HG03280 (cell line): Measurements from ENCODE around the gene ALOXE3.
"Not testable (repeated sequence)": the region's sequence is repeated elsewhere in the genome, so short reads cannot be mapped to it uniquely, and the experiment has no call there.

Experiments used
- ATAC-seq: cut with Tn5 transposase; IDR thresholded peaks from one replicate; pipeline ENCODE4 v1.9.1; 2021; ENCODE audit warnings: mild to moderate bottlenecking, moderate library complexity; ENCODE audit not compliant: unreplicated experiment

Gene ALOXE3

DNA sequence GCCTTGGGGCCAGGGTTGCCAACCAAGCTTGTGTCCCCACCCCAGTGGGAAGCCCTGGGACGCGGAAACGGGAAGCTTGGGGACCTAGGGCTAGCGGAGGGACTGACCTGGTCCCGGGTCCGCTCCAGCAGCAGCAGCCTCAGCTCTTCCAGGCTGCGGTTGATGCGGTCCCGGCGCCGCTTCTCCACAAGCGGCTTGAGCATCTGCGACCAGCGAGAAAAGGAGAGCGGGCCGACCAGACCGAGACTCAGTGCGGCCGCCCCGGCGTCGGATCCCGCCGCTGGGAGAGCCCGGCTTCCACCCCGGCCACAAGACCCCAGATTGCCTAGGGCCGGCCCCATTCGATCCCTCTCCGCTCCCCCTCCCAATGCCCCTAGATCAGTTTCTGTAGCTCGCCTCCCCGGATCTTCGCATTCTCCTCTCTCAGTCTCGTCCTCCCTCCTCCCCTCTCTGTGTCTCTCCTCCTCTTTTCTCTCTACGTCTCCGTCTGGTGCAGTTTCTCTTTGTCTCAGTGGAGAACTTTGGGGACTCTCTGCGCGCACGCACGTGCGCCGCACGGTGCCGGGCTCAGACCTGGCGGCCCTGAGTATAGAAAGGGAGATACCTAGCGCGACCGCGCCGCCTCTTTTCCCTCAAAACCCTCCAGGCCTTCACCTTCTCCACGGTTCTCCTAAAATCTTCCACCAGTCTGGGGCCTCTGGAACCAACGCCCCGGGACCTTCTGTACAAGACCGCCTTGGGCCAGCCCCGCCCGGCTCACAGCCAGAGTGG lies 4.8 kb upstream of the ALOXE3 start:
- no peak for ATAC-seq

DNA sequence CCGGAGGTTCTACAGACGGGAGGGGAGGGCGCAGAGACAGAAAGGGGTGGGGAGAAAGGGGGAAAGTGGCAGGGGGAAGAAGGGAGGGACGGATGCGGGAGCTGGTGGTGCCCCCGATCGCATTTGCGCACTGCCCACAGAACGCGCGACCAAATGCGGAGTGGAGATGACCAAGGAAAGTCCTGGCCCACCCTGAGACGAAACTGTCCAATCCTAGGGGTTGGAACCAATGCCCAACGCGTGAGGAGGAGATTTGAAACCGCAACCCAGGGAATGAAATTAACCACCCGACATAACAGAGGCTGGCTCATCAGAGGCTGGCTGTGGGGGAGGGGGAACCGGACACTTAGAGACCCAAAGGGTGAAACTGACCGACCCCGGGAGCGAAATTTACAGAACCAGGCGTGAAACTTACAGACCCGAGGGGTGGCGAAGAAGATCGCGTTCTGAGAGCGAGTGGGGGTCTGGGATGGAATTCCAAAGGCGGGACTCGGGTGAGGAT lies 4.2 kb upstream of the ALOXE3 start:
- ATAC-seq = no peak

- ATAC-seq = peak; percentile 26
Observed at GRCh38 chr17:8121681-8122421, 3.5 kb upstream of the ALOXE3 start.

GRCh38 chr17:8121407-8121680 lies 3.0 kb upstream of the ALOXE3 start:
- ATAC-seq = no peak

GRCh38 chr17:8120520-8121406 lies 2.4 kb upstream of the ALOXE3 start:
- no peak for ATAC-seq

- ATAC-seq = peak; percentile 32
Observed at GRCh38 chr17:8119581-8120519, 1.5 kb upstream of the ALOXE3 start.

DNA sequence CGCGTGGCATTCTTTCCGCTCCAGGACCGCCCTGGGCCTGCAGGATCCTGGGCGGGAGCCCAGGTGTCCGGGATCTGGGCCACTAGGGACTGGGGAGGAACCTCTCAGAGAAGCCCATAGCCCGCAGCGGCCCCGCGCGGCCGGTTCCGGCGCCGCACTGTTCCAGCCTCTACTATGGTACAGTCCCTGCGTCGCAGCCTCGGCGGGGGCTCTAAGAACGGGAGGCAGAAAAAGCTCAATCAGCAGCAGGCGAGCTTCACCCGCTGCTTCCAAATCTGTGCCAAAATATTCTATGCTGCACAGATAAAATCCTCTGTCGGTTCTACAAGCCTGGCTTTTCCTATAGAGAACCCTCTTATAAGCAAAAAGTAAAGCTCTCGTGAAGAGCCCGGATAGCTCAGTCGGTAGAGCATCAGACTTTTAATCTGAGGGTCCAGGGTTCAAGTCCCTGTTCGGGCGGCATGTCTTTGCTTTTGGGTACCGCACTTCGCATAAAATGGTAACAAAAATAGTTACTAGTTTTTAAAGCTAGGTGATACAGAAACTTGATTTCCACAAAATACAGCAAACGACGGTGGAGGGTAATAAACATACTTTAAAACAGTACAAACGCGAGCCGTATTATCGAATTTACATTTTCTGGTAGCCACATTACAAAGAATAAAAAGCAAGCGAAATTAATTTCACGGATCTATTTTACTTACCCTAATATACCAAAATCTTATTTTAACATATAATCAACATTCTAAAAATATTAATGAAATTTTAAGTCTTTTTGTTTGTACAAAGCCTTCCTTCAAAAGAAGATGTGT lies 661 bp upstream of the ALOXE3 start:
- ATAC-seq = peak; percentile 42

DNA sequence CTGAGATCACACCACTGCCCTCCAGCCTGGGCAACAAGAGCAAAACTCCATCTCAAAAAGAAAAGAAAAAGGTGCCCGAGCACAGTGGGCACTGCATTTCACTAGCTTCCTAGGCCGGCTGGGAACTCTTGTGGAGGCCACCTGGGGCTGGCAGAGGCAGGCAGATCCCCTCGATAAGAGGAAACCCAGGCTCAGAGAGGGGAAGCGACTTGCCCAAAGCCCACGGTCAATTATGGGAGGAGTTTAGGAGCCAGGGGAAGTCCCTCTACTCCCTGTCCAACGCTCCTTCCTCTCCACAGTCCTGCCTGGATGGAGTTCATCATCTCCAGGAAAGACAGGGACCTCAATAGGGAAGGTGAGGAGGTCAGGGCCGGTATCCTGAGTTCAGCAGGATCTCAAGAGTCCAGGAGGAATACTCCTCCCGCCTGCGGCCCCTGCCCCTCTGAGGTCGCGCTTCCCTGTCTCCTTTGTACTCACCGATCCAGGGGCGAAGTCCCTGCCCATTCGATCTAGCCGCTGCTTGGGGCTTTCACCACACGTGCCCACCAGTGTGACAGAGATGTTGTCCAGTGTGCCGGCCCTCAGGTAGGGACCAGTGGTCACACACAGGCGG lies 841 bp downstream of the ALOXE3 start:
- no peak for ATAC-seq

DNA sequence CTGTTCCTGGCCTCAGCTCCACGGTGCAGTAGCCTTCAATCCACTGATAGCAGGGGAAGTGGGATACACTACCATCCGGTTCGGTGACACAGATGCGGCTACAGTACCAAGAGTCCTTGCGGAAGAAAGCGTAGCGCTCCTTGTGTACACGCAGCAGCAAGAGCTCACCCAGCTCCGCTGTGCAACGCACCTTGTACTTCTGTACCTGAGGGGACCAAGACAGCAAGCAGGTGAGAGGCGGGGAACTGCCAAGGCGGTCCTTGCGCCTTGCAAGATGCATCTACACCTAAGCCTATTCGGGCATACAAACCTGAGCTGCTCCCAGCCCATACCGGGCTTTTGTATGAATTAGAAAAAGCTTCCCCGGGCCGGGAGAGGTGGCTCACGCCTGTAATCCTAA lies 1.5 kb downstream of the ALOXE3 start:
- no peak for ATAC-seq

DNA sequence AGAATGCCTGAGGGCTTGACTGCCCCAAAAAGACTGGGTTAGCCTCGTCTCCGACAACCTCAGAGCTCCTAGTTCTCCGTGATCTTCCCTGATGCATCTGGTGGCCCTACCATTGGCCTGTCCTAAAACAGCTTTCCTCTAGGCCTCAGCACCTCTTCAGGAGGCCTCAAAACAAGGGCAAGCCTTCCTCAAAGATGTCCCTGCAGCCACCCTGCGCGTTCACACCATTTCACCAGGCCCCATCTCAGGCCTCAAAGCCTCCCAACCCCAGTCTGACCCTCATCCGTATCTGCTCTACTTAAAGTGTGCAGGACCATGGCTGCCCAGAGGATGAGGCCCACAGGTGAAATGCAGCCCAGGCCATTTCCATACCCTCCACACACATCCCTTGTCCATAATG lies 7.4 kb downstream of the ALOXE3 start:
- ATAC-seq = no peak

DNA sequence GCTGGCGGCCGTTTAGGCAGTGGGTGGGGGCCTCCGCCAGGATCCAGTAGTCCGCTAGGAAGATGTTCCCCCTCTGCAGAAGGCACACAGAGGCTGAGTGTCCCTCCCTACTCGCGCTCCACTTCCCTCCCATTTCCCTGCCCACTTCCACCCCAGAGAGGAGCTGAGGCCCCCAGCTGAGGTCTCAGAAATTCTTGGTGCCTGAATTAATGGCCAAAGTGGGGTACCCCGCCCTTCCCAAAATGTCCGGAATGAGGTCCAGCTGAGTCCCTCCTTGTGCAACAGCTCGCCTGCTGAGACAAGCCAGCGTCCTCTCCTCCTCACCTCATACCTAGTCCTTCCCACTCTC lies 7.9 kb downstream of the ALOXE3 start:
- ATAC-seq = no peak

GRCh38 chr17:8109661-8110455 lies 8.5 kb downstream of the ALOXE3 start:
- ATAC-seq = no peak

DNA sequence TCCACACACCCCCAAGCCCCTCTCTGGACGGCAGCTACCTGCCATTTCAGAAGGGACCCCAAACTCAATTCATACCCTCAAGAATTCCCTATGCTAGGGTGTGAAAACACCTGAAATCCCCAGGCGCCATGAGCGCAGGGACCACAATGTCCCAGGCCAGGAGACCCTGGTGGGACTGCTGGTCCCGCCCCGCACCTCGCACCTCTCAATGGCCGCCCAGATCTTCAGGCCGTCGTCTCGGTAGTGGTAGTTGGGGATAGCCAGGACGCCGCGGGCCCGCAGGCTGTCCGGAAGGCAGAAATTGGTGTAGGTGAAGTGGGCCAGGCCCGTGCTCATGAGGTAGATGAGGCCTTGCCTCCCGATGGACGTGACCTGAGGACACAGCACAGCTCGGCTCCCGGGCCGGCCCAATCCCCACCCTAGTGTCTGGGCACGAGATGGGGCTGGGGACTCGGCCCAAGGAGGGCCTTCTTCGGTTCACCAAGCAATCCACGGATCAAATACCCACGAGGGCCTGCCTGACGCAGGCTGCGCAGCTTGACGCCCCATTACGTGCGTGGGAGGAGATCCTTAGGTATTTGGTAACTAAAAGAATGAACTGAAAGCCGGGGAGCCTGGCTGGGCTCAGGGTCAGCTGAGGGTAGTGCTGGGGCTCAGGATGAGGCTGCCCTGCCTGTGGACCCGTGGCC lies 9.2 kb downstream of the ALOXE3 start:
- ATAC-seq = no peak

GRCh38 chr17:8106980-8107379 lies 11.3 kb downstream of the ALOXE3 start:
- not testable (repeated sequence) for ATAC-seq

DNA sequence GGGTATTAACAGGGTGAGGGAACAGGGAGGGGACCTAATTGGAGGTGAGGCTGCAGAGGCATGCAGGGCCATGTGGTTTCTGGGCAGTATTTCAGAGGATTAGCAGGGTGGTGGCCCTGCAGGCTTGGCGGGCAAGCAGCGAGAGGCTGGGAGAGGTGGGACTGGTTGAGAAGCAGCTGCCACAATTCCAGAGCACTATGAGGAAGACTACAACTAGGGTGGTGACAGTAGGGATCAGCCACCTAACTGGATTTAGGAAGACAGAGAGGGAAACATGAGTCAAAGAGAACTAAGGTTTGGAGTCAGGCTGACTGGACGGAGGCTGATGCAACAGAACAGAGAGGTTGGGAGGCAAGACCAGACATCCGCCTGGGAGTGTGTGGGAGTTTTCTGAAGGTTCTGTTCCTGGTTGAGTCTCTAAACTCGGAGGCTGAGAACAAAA lies 12.3 kb downstream of the ALOXE3 start:
- ATAC-seq = no peak

DNA sequence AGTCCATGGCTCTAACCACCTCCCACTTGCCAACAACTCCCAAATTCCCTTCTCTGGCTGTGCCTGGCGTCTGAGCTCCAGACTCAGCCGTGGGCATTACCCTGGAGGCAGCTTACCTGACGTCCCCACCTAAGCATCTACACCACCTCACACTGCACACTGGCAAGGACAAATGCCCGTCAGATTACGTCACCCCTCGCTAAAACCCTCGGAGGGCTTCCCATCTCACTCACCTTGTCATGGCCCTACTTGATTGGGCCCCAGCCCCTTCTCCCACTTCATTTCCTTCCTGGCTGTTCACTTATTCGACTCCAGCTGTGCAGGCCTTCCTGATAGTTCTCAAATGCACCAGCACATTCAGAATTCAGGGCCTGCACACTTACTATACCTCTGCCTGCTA lies 13.4 kb downstream of the ALOXE3 start:
- ATAC-seq = no peak

DNA sequence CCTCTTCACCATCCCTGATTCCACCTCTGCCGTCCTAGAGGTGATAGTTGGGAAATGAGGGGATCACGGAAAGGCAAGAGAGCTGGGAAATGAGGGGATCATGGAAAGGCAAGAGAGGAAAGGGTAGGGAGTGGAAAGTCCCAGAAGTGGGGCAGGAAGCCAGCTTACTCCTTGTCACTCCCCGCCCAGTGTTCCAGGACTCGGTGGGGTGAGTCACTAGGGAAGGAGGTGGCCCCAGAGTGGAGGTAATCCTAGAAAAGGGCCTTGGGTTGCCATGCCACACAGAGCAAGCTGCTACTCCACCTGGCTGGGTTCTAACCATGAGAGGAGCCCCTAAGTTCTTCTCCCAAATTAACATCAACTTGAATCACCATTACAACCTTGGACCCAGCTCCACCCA lies 14.8 kb downstream of the ALOXE3 start:
- ATAC-seq = no peak

DNA sequence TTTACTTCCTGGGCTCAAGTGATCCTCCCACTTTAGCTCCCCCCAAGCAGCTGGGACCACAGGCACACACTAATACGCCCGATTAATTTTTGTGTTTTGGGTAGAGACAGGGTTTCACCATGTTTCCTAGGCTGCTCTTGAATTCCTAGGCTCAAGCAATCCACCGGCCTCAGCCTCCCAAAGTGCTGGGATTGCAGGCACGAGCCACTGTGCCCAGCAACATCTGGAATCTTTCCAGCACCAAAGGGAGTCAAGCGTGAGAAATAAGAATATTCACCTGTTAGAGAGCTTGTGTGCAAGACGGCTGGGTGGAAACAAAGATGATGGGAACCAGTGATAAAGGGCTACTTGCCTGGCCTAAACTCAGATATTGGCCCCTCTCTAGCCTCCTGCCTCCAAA lies 16.6 kb downstream of the ALOXE3 start:
- ATAC-seq = no peak
